Neuronal stem cell (in vitro differentiated cells): ENCODE results near the gene SLC7A14.

Experiments
- DNase-seq: peaks from one replicate; pipeline ENCODE4 v3.0.0-alpha.2; 2013; ENCODE audit warnings: low spot score
- H2AFZ ChIP-seq: one replicate; pipeline ENCODE4 v1.6.1; 2013; ENCODE audit warnings: mild to moderate bottlenecking, low read length, inconsistent platforms
- H2AK5ac ChIP-seq: 2 replicates; pipeline ENCODE4 v1.6.1; 2013; ENCODE audit warnings: low read depth, mild to moderate bottlenecking, inconsistent platforms, low read length, moderate library complexity, mixed read lengths
- H2BK120ac ChIP-seq: 2 replicates; pipeline ENCODE4 v1.6.1; 2013; ENCODE audit warnings: low read depth, mild to moderate bottlenecking, inconsistent platforms, low read length, moderate library complexity, mixed read lengths
- H2BK12ac ChIP-seq: one replicate; pipeline ENCODE4 v1.6.1; 2013; ENCODE audit warnings: low read length, inconsistent platforms
- H2BK15ac ChIP-seq: 2 replicates; pipeline ENCODE4 v1.6.1; 2013; ENCODE audit warnings: mild to moderate bottlenecking, low read length, inconsistent platforms, mixed read lengths
- H2BK5ac ChIP-seq: one replicate; pipeline ENCODE4 v1.6.1; 2013; ENCODE audit warnings: inconsistent platforms, mild to moderate bottlenecking, low read length, moderate library complexity
- H3K14ac ChIP-seq: one replicate; pipeline ENCODE4 v1.6.1; 2013; ENCODE audit warnings: low read length, inconsistent platforms
- H3K18ac ChIP-seq: 2 replicates; pipeline ENCODE4 v1.6.1; 2013; ENCODE audit warnings: low read length, inconsistent platforms
- H3K23ac ChIP-seq: 2 replicates; pipeline ENCODE4 v1.6.1; 2013; ENCODE audit warnings: low read depth, mild to moderate bottlenecking, mixed read lengths, low read length, inconsistent platforms; ENCODE audit not compliant: poor library complexity
- H3K27ac ChIP-seq: replicated peaks from 3 replicates; pipeline ENCODE4 v1.5.1; 2013; ENCODE audit warnings: low read length, inconsistent platforms
- H3K27me3 ChIP-seq, 3 experiments: 2 replicates each; pipeline ENCODE4 v1.6.1; 2013; ENCODE audit warnings: low read length in 3 of 3, mild to moderate bottlenecking in 2 of 3, inconsistent platforms in 1 of 3, low read depth in 1 of 3, mixed read lengths in 1 of 3, moderate library complexity in 1 of 3; ENCODE audit not compliant: control insufficient read depth in 3 of 3, insufficient read depth in 3 of 3
- H3K36me3 ChIP-seq, 2 donors: replicated peaks in 1 of 2; 2 replicates each; pipeline ENCODE4 v1.6.1; 2013; ENCODE audit warnings: low read length in 2 of 2; ENCODE audit not compliant: control insufficient read depth in 2 of 2, insufficient read depth in 2 of 2
- H3K4ac ChIP-seq: 2 replicates; pipeline ENCODE4 v1.6.1; 2013; ENCODE audit warnings: inconsistent platforms, mild to moderate bottlenecking, low read length, moderate library complexity
- H3K4me1 ChIP-seq, 2 donors: 1 replicate in 1 of 2; 2 replicates in 1 of 2; pipeline ENCODE4 v1.6.1; 2013; ENCODE audit warnings: low read length in 2 of 2, low read depth in 1 of 2; ENCODE audit not compliant: control insufficient read depth in 2 of 2, insufficient read depth in 1 of 2
- H3K4me2 ChIP-seq: one replicate; pipeline ENCODE4 v1.6.1; 2013; ENCODE audit warnings: mild to moderate bottlenecking, low read length, inconsistent platforms; ENCODE audit not compliant: insufficient read depth, poor library complexity, severe bottlenecking
- H3K4me3 ChIP-seq, 2 donors: 2 replicates each; pipeline ENCODE4 v1.5.1; 2013; ENCODE audit warnings: low read length in 2 of 2, mild to moderate bottlenecking in 2 of 2, inconsistent platforms in 1 of 2, moderate library complexity in 1 of 2
- H3K79me1 ChIP-seq: one replicate; pipeline ENCODE4 v1.6.1; 2013; ENCODE audit warnings: low read depth, mild to moderate bottlenecking, inconsistent platforms, low read length, moderate library complexity
- H3K9ac ChIP-seq: one replicate; pipeline ENCODE4 v1.6.1; 2013; ENCODE audit warnings: mild to moderate bottlenecking, low read depth, low read length, inconsistent platforms; ENCODE audit not compliant: poor library complexity
- H3K9me3 ChIP-seq, 2 donors: replicated peaks in 1 of 2; 2 replicates each; pipeline versions ENCODE3 to v1.6.1; 2013; ENCODE audit warnings: low read length in 2 of 2, mild to moderate bottlenecking in 2 of 2, inconsistent platforms in 1 of 2, low read depth in 1 of 2, mixed read lengths in 1 of 2, moderate library complexity in 1 of 2; ENCODE audit not compliant: control insufficient read depth in 2 of 2, insufficient read depth in 1 of 2
- H4K8ac ChIP-seq: one replicate; pipeline ENCODE4 v1.6.1; 2013; ENCODE audit warnings: low read depth, mild to moderate bottlenecking, inconsistent platforms, low read length, moderate library complexity
- H4K91ac ChIP-seq: one replicate; pipeline ENCODE4 v1.6.1; 2013; ENCODE audit warnings: low read length, low read depth, mild to moderate bottlenecking, inconsistent platforms; ENCODE audit not compliant: poor library complexity
- WGBS, 2 donors: extraction: QIAGEN DNeasy Blood & Tissue Kit; methylation state at CpG; one replicate each; pipeline ENCODE4 v1.1.7; 2013; ENCODE audit warnings: missing lambda C conversion rate in 2 of 2, mixed read lengths in 1 of 2; ENCODE audit not compliant: insufficient read length in 2 of 2, insufficient replicate concordance in 1 of 2; ENCODE audit errors: extremely low coverage in 2 of 2; 5-methylcytosine and 5-hydroxymethylcytosine counted together

SLC7A14 gene

DNA sequence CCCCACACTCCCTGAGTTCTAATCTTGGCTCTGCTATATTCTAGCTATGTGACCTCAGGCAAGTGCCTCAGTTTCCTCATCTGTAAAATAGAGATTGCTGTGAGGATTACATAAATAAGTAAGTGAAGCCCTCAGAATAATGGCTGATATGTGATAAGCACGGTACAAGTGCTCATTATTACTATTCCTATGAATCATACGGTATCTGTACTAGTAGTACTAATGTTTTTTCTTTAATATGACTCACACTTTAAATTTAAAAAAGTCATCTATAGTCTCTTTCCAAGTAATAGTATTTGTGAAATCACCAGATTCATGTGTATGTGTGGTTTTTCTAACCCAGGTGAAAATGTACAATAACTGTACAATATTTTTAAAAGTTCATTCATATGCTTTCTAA lies 108.5 kb downstream of the SLC7A14 start:
- peaks cover 0 to 20% (median 0%) of the 10 kb centered on the region in 3 experiments for H3K27me3 ChIP-seq
- H4K8ac ChIP-seq = no peak overlapping the region
- H3K14ac ChIP-seq = no peak overlapping the region
- no peak overlapping the region for H3K4me3 ChIP-seq
- H2BK15ac ChIP-seq = no peak overlapping the region
- no peak for DNase-seq
- H2BK12ac ChIP-seq = no peak overlapping the region
- H3K36me3 ChIP-seq = no peaks in the 10 kb centered on the region
- peaks cover 0 to 2% of the 10 kb centered on the region in 2 donors for H3K4me1 ChIP-seq
- H3K4me2 ChIP-seq = no peak overlapping the region
- H3K4ac ChIP-seq = no peak overlapping the region
- H2BK5ac ChIP-seq = no peak overlapping the region
- no peak overlapping the region for H3K27ac ChIP-seq
- no peak overlapping the region for H3K9ac ChIP-seq
- no peaks in the 10 kb centered on the region for H3K79me1 ChIP-seq
- no peak overlapping the region for H3K18ac ChIP-seq
- no peak overlapping the region for H2AK5ac ChIP-seq
- peaks cover 0 to 6% of the 10 kb centered on the region in 2 donors for H3K9me3 ChIP-seq
- no CpG with 5 or more reads among the region's 2 CpGs for WGBS, 2 donors
- no peak overlapping the region for H2AFZ ChIP-seq
- no peak overlapping the region for H2BK120ac ChIP-seq
- H4K91ac ChIP-seq = no peak overlapping the region
- H3K23ac ChIP-seq = no peak overlapping the region

GRCh38 chr3:170476291-170476690 lies 109.6 kb downstream of the SLC7A14 start:
- DNase-seq = no peak
- no peak overlapping the region for H2BK12ac ChIP-seq
- WGBS, 2 donors = no CpG with 5 or more reads among the region's 6 CpGs
- H3K18ac ChIP-seq = no peak overlapping the region
- peaks cover 0 to 2% of the 10 kb centered on the region in 2 donors for H3K4me1 ChIP-seq
- no peaks in the 10 kb centered on the region for H3K79me1 ChIP-seq
- no peak overlapping the region for H3K23ac ChIP-seq
- no peak overlapping the region for H3K4me3 ChIP-seq
- no peak overlapping the region for H2AK5ac ChIP-seq
- H3K9ac ChIP-seq = no peak overlapping the region
- peaks cover 0 to 20% (median 0%) of the 10 kb centered on the region in 3 experiments for H3K27me3 ChIP-seq
- H3K27ac ChIP-seq = no peak overlapping the region
- no peak overlapping the region for H2BK5ac ChIP-seq
- no peaks in the 10 kb centered on the region for H3K36me3 ChIP-seq
- H3K4me2 ChIP-seq = no peak overlapping the region
- peaks cover 0 to 6% of the 10 kb centered on the region in 2 donors for H3K9me3 ChIP-seq
- no peak overlapping the region for H4K8ac ChIP-seq
- no peak overlapping the region for H4K91ac ChIP-seq
- no peak overlapping the region for H3K4ac ChIP-seq
- H2BK120ac ChIP-seq = no peak overlapping the region
- H2AFZ ChIP-seq = no peak overlapping the region
- no peak overlapping the region for H3K14ac ChIP-seq
- no peak overlapping the region for H2BK15ac ChIP-seq

DNA sequence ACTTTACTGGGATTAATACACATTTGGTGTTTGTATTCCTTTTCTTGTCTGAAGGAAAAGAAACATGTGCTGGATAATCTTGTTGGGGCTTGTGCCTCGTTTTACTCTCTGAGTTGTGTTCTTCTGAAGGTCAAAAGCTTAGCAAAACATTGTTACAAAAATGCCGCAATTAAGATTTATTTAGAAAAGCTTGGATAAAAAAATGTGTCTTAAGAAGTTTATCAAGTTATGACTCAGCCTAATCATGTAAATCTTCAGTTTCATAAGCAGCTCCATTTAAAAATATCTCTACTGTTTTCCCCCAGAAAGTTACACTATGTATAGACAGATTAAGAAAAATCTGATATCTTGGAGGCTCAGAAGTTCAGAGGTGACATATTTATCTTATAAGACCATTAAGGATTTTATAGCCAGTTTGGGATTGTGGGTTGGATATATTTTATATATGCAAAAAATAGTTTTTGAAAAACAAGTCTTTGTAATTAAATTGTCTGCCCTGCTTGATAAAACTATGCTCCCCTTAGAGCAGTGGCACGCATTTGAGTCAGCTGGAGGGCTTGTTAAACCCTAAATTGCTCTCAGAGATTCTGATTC lies 110.7 kb downstream of the SLC7A14 start:
- H3K4ac ChIP-seq = no peak overlapping the region
- H2BK120ac ChIP-seq = no peak overlapping the region
- no peaks in the 10 kb centered on the region for H3K79me1 ChIP-seq
- H2AK5ac ChIP-seq = no peak overlapping the region
- no peak overlapping the region for H3K4me3 ChIP-seq
- peaks cover 0 to 6% of the 10 kb centered on the region in 2 donors for H3K4me1 ChIP-seq
- DNase-seq = no peak
- H4K91ac ChIP-seq = no peak overlapping the region
- H4K8ac ChIP-seq = no peak overlapping the region
- no peak overlapping the region for H3K27ac ChIP-seq
- H2BK15ac ChIP-seq = no peak overlapping the region
- no peaks in the 10 kb centered on the region for H3K36me3 ChIP-seq
- no peak overlapping the region for H3K18ac ChIP-seq
- H3K23ac ChIP-seq = no peak overlapping the region
- H2BK5ac ChIP-seq = no peak overlapping the region
- no CpG with 5 or more reads among the region's 3 CpGs for WGBS, 2 donors
- no peak overlapping the region for H2AFZ ChIP-seq
- no peak overlapping the region for H3K9ac ChIP-seq
- peaks cover 0 to 20% (median 0%) of the 10 kb centered on the region in 3 experiments for H3K27me3 ChIP-seq
- no peak overlapping the region for H3K4me2 ChIP-seq
- H3K14ac ChIP-seq = no peak overlapping the region
- peaks cover 0 to under 1% of the 10 kb centered on the region in 2 donors for H3K9me3 ChIP-seq
- H2BK12ac ChIP-seq = no peak overlapping the region

GRCh38 chr3:170473358-170473757 lies 112.5 kb downstream of the SLC7A14 start:
- Histone ChIP-seq H4K8ac (no peak overlapping the region), H3K18ac (no peak overlapping the region), H3K4ac (no peak overlapping the region), H4K91ac (no peak overlapping the region), H3K23ac (no peak overlapping the region), H3K27ac (no peak overlapping the region), H2BK5ac (no peak overlapping the region), H3K36me3 (no peaks in the 10 kb centered on the region), H2BK120ac (no peak overlapping the region), H2BK12ac (no peak overlapping the region), H3K14ac (no peak overlapping the region), H3K79me1 (no peaks in the 10 kb centered on the region), H2AK5ac (no peak overlapping the region), H3K27me3 (peaks cover 0 to 18% (median 0%) of the 10 kb centered on the region in 3 experiments), H3K9ac (no peak overlapping the region), H2AFZ (no peak overlapping the region), H3K4me3 (no peak overlapping the region), H3K4me2 (no peak overlapping the region), H3K4me1 (peaks cover 0 to 6% of the 10 kb centered on the region in 2 donors), H3K9me3 (no peaks in the 10 kb centered on the region), H2BK15ac (no peak overlapping the region)
- no peak for DNase-seq
- WGBS, 2 donors = no CpG with 5 or more reads among the region's 3 CpGs
